ENCODE results near the gene KIF5C. TPM values are rescaled to one million over a fixed set of nuclear protein-coding genes. Genes with fewer than 3 reads are reported as not detected.

The KIF5C gene
- total RNA-seq, 4 donors from 2014 or later = 0.75 to 3.2 (median 2.3) TPM

GRCh38 chr2:148887350-148888002 is 12.4 kb downstream of the KIF5C start:
- no peak for DNase-seq
- H3K36me3 ChIP-seq = no peaks in the 10 kb centered on the region
- no peak overlapping the region for H3K27ac ChIP-seq
- TF ChIP-seq POLR2A (IDR thresholded peaks at IDR 0.05) = no peak
- no peak for TF ChIP-seq EP300 (IDR thresholded peaks at IDR 0.05; ENCODE audit: low read depth)
- TF ChIP-seq POLR2AphosphoS5 (IDR thresholded peaks at IDR 0.05) = no peak
- no peak for TF ChIP-seq CTCF (IDR thresholded peaks at IDR 0.05)
- H3K9me3 ChIP-seq = no peaks in the 10 kb centered on the region
- 24 to 31% methylated on average over 6 to 19 of the region's 19 CpGs for WGBS, 2 donors (ENCODE audit: low coverage in 1 of 2)
- intact Hi-C loops (cut with DNase I; ENCODE audit: low total_unique reads) = no loop called here
- peak overlapping the region in 3 of 4 donors; percentile 3 to 25 (median 23) for H3K4me3 ChIP-seq
- H3K27me3 ChIP-seq = peaks cover 68% of the 10 kb centered on the region
- in situ Hi-C loops (cut with MboI; ENCODE audit: low pct_ligation_motif_present in 1 of 4, low pct_unique_long_range_greater_than_20kb in 1 of 4, low sequenced_read_pairs in 3 of 4) = no loop called here
- peaks cover 0 to 14% (median 10%) of the 10 kb centered on the region in 4 donors for H3K4me1 ChIP-seq

- peaks cover 0 to 14% (median 10%) of the 10 kb centered on the region in 4 donors for H3K4me1 ChIP-seq
- no peak overlapping the region for H3K27ac ChIP-seq
- in situ Hi-C loops (cut with MboI; ENCODE audit: low pct_ligation_motif_present in 1 of 4, low pct_unique_long_range_greater_than_20kb in 1 of 4, low sequenced_read_pairs in 3 of 4) (no loop called here), intact Hi-C loops (cut with DNase I; ENCODE audit: low total_unique reads) (no loop called here)
- no peaks in the 10 kb centered on the region for H3K36me3 ChIP-seq
- peaks cover 4 to 5% of the 10 kb centered on the region in 2 donors for H3K9me3 ChIP-seq
- no peak for DNase-seq
- TF ChIP-seq POLR2A (IDR thresholded peaks at IDR 0.05) (no peak), CTCF (IDR thresholded peaks at IDR 0.05) (no peak), EP300 (IDR thresholded peaks at IDR 0.05; ENCODE audit: low read depth) (no peak), POLR2AphosphoS5 (IDR thresholded peaks at IDR 0.05) (no peak)
- peak overlapping the region in 3 of 4 donors; percentile 2 to 25 (median 23) for H3K4me3 ChIP-seq
- peaks cover 68% of the 10 kb centered on the region for H3K27me3 ChIP-seq
- WGBS, 2 donors (ENCODE audit: low coverage in 1 of 2) = 20% methylated on average over 34 of the region's 34 CpGs; no CpG with 5 or more reads in 1 of the 2 donors
Observed at GRCh38 chr2:148888003-148888501, 13.0 kb downstream of the KIF5C start.

- Histone ChIP-seq H3K4me1 (peaks cover 0 to 14% (median 10%) of the 10 kb centered on the region in 4 donors), H3K27ac (no peak overlapping the region), H3K36me3 (no peaks in the 10 kb centered on the region), H3K9me3 (peaks cover 8% of the 10 kb centered on the region in 2 donors), H3K4me3 (no peak overlapping the region), H3K27me3 (peaks cover 68% of the 10 kb centered on the region)
- intact Hi-C loops (cut with DNase I; ENCODE audit: low total_unique reads) = no loop called here
- in situ Hi-C loops (cut with MboI; ENCODE audit: low pct_ligation_motif_present in 1 of 4, low pct_unique_long_range_greater_than_20kb in 1 of 4, low sequenced_read_pairs in 3 of 4) = no loop called here
- TF ChIP-seq EP300 (IDR thresholded peaks at IDR 0.05; ENCODE audit: low read depth) = no peak
- no peak for TF ChIP-seq POLR2A (IDR thresholded peaks at IDR 0.05)
- no peak for TF ChIP-seq POLR2AphosphoS5 (IDR thresholded peaks at IDR 0.05)
- TF ChIP-seq CTCF (IDR thresholded peaks at IDR 0.05) = no peak
- no peak for DNase-seq
Observed at GRCh38 chr2:148888986-148889385, 14.0 kb downstream of the KIF5C start.

- peaks cover 33% of the 10 kb centered on the region for H3K27me3 ChIP-seq
- DNase-seq = no peak
- no peak overlapping the region for H3K4me3 ChIP-seq
- intact Hi-C loops (cut with DNase I; ENCODE audit: low total_unique reads) (no loop called here), in situ Hi-C loops (cut with MboI; ENCODE audit: low pct_ligation_motif_present in 1 of 4, low pct_unique_long_range_greater_than_20kb in 1 of 4, low sequenced_read_pairs in 3 of 4) (no loop called here)
- TF ChIP-seq CTCF (IDR thresholded peaks at IDR 0.05) (no peak), POLR2A (IDR thresholded peaks at IDR 0.05) (no peak), POLR2AphosphoS5 (IDR thresholded peaks at IDR 0.05) (no peak), EP300 (IDR thresholded peaks at IDR 0.05; ENCODE audit: low read depth) (no peak)
- no peak overlapping the region for H3K27ac ChIP-seq
- H3K9me3 ChIP-seq = peaks cover 8% of the 10 kb centered on the region in 2 donors
- no peaks in the 10 kb centered on the region for H3K36me3 ChIP-seq
- no peaks in the 10 kb centered on the region for H3K4me1 ChIP-seq
Observed at GRCh38 chr2:148893906-148894305, 18.9 kb downstream of the KIF5C start.
